Heart right ventricle (tissue), 16 donors: ENCODE measurements around the gene LRRC40. TPM values are rescaled to one million over a fixed set of nuclear protein-coding genes. Genes with fewer than 3 reads are reported as not detected.

ENCODE experiments used
- ATAC-seq, 8 donors: fragments of 200-7000 bp; cut with Tn5 transposase; one replicate each; pipeline ENCODE4 v1.9.1; 2020; ENCODE audit warnings: mild to moderate bottlenecking in 8 of 8, moderate library complexity in 8 of 8, moderate number of reproducible peaks in 1 of 8
- DNase-seq, 2 donors: peaks; one replicate each; pipeline ENCODE4 v3.0.0-alpha.2; 2020
- H3K27ac ChIP-seq, 10 donors: fragments of 200-600 bp; sonication (generic) in 2 of 10; one replicate each; pipeline versions ENCODE4 v1.5.0 to v1.8.0; 2020 to 2022; ENCODE audit warnings: mild to moderate bottlenecking in 3 of 10
- H3K27me3 ChIP-seq, 7 donors: fragments of 200-600 bp; one replicate each; pipeline ENCODE4 v1.8.0; 2021 to 2022; ENCODE audit warnings: mild to moderate bottlenecking in 2 of 7
- H3K36me3 ChIP-seq, 9 donors: fragments of 200-600 bp; sonication (generic) in 1 of 9; one replicate each; pipeline versions ENCODE4 v1.5.0 to v1.8.0; 2020 to 2022; ENCODE audit warnings: mild to moderate bottlenecking in 2 of 9
- H3K4me1 ChIP-seq, 9 donors: fragments of 200-600 bp; sonication (generic) in 1 of 9; one replicate each; pipeline versions ENCODE4 v1.5.0 to v1.8.0; 2020 to 2022; ENCODE audit warnings: mild to moderate bottlenecking in 4 of 9
- H3K4me3 ChIP-seq, 10 donors: fragments of 200-600 bp; sonication (generic) in 2 of 10; one replicate each; pipeline versions ENCODE4 v1.5.0 to v1.8.0; 2020 to 2022; ENCODE audit warnings: mild to moderate bottlenecking in 7 of 10, moderate library complexity in 2 of 10
- H3K9me3 ChIP-seq, 11 donors: fragments of 200-600 bp in 10 of 11; sonication (generic) in 2 of 11; one replicate each; pipeline versions ENCODE4 v1.5.0 to v1.8.0; 2013 to 2022; ENCODE audit warnings: mild to moderate bottlenecking in 2 of 11, control low read depth in 1 of 11, moderate library complexity in 1 of 11
- WGBS, 2 donors: extraction: QIAGEN DNeasy Blood & Tissue Kit; methylation state at CpG; one replicate each; pipeline ENCODE4 v1.1.7; 2013; ENCODE audit warnings: inconsistent platforms in 1 of 2; 5-methylcytosine and 5-hydroxymethylcytosine counted together
- intact Hi-C, 10 donors: fragments of 100-400 bp; cut with DNase I; formaldehyde crosslinking; loops; one replicate each; pipeline versions ENCODE4 v1.11.1 to v1.14.2; 2022
- polyA plus RNA-seq, 2 donors: library from polyadenylated mRNA; stranded (reverse); fragments of 200-250 nt; gene quantifications; one replicate each; pipeline ENCODE4 v1.2.3, GENCODE V29; 2013
- total RNA-seq, 10 donors: library from RNA; stranded (reverse); fragmentation: NEBNext Ultra II Directional in 3 of 10; extraction: Animal tissue kit (Norgen Biotek cat#: 25700) in 3 of 10; gene quantifications; one replicate each; pipeline versions ENCODE4 v1.2.1 to v1.2.4, GENCODE V29; 2021 to 2023
- TF ChIP-seq, protein P1 (sequence below), 9 donors: fragments of 200-600 bp; sonication (generic) in 2 of 9; IDR thresholded peaks; one replicate each; pipeline versions ENCODE4 v1.5.0 to v1.8.0; 2021 to 2022; ENCODE audit warnings: antibody characterized with exemption in 9 of 9, mild to moderate bottlenecking in 5 of 9, moderate library complexity in 1 of 9
- donor health status: Arrhythmogenic right ventricular cardiomyopathy.
- donor health status: ischemic (EF 13 %, LVEDD 7.1; RV severe dilation, severe dysfunction).
- donor health status: healthy with polysubstance abuse.
- donor health status: DM: no; HTN: yes; CAD: no.
- donor health status: DM: no; HTN: no; CAD: no.
- donor health status: ischemic (EF 25% LVEDD 6.9; RV normal size, moderate dysfunction).
- donor health status: ischemic (EF 25% LVEDD 5.7; RV mildly dilated, moderate dysfunction).
- donor health status: healthy.
- donor health status: DM: yes; HTN: yes; CAD: no.
- donor health status: Ischemic cardiomyopathy.
- donor health status: ischemic (EF 35%, LVEDD 5.7; RV mildly dilated, moderate dysfunction).
- donor health status: nonischemic (EF 11% LVEDD 7.7; RV severe dilation, severe dysfunction).
- donor health status: DM: yes; HTN: yes; CAD: no.
- donor health status: PGD.
- donor health status: ischemic (EF 29% LVEDD 5.4; RV normal size, mild dysfunction).
- donor health status: nonischemic (EF 23%, LVEDD 6.1; RV moderate dilation, normal function).

Gene LRRC40
- total and polyA plus RNA-seq, 12 donors, result 6.5 to 12.2 (median 11.1) TPM

GRCh38 chr1:70156529-70157120 lies 48.8 kb downstream of the LRRC40 start:
- no peaks in the 10 kb centered on the region for H3K27me3 ChIP-seq
- ATAC-seq, result no peak
- H3K27ac ChIP-seq, result no peak overlapping the region
- no peak for DNase-seq
- H3K9me3 ChIP-seq, result no peaks in the 10 kb centered on the region
- no peaks in the 10 kb centered on the region for H3K4me1 ChIP-seq
- TF ChIP-seq, protein P1, sequence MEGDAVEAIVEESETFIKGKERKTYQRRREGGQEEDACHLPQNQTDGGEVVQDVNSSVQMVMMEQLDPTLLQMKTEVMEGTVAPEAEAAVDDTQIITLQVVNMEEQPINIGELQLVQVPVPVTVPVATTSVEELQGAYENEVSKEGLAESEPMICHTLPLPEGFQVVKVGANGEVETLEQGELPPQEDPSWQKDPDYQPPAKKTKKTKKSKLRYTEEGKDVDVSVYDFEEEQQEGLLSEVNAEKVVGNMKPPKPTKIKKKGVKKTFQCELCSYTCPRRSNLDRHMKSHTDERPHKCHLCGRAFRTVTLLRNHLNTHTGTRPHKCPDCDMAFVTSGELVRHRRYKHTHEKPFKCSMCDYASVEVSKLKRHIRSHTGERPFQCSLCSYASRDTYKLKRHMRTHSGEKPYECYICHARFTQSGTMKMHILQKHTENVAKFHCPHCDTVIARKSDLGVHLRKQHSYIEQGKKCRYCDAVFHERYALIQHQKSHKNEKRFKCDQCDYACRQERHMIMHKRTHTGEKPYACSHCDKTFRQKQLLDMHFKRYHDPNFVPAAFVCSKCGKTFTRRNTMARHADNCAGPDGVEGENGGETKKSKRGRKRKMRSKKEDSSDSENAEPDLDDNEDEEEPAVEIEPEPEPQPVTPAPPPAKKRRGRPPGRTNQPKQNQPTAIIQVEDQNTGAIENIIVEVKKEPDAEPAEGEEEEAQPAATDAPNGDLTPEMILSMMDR (IDR thresholded peaks at IDR 0.05), result no peak
- H3K36me3 ChIP-seq, result peaks cover 0 to 79% (median 4%) of the 10 kb centered on the region in 9 donors
- WGBS, 2 donors, result 95 to 98% methylated on average over 5 of the region's 5 CpGs
- intact Hi-C loops, result no loop called here
- H3K4me3 ChIP-seq, result no peak overlapping the region

- H3K9me3 ChIP-seq, result no peaks in the 10 kb centered on the region
- H3K4me3 ChIP-seq, result no peak overlapping the region
- no peak overlapping the region for H3K27ac ChIP-seq
- intact Hi-C loops, result no loop called here
- no peaks in the 10 kb centered on the region for H3K27me3 ChIP-seq
- WGBS, 2 donors, result 89 to 93% methylated on average over 3 of the region's 3 CpGs
- peaks cover 0 to 84% (median 4%) of the 10 kb centered on the region in 9 donors for H3K36me3 ChIP-seq
- no peak for ATAC-seq
- no peak for DNase-seq
- TF ChIP-seq, protein P1 (IDR thresholded peaks at IDR 0.05), result no peak
- H3K4me1 ChIP-seq, result no peaks in the 10 kb centered on the region
Observed at GRCh38 chr1:70153739-70154138, 51.6 kb downstream of the LRRC40 start.

- intact Hi-C loops, result no loop called here
- WGBS, 2 donors, result 91 to 93% methylated on average over 1 of the region's 1 CpG
- peaks cover 0 to 86% (median 10%) of the 10 kb centered on the region in 9 donors for H3K36me3 ChIP-seq
Observed at GRCh38 chr1:70150444-70150843, 54.9 kb downstream of the LRRC40 start.

GRCh38 chr1:70146488-70146887 lies 58.9 kb downstream of the LRRC40 start:
- DNase-seq (no peak), ATAC-seq (no peak)
- intact Hi-C loops, result no loop called here
- no peaks in the 10 kb centered on the region for H3K9me3 ChIP-seq
- peaks cover 0 to 14% (median 0%) of the 10 kb centered on the region in 9 donors for H3K4me1 ChIP-seq
- no peak overlapping the region for H3K4me3 ChIP-seq
- no peaks in the 10 kb centered on the region for H3K27me3 ChIP-seq
- H3K27ac ChIP-seq, result no peak overlapping the region
- TF ChIP-seq, protein P1 (IDR thresholded peaks at IDR 0.05), result no peak
- H3K36me3 ChIP-seq, result peaks cover 0 to 81% (median 10%) of the 10 kb centered on the region in 9 donors

More at GRCh38 chr1:70150444-70150843, 54.9 kb downstream of the LRRC40 start:
- DNase-seq, result no peak
- ATAC-seq, result no peak
- Histone ChIP-seq H3K4me3 (no peak overlapping the region), H3K9me3 (no peaks in the 10 kb centered on the region), H3K27ac (no peak overlapping the region), H3K4me1 (no peaks in the 10 kb centered on the region), H3K27me3 (no peaks in the 10 kb centered on the region)
- TF ChIP-seq, protein P1 (IDR thresholded peaks at IDR 0.05), result no peak
